SU-DHL-6 (cell line): Measurements from ENCODE around the gene WDR45.

Source experiments
- H2AFZ ChIP-seq: fragments of 200-600 bp; sonication (generic); 2 replicates; pipeline ENCODE4 v1.6.1; 2014; ENCODE audit warnings: low read depth, mild to moderate bottlenecking, moderate library complexity, mixed read lengths, antibody characterized with exemption, low read length; ENCODE audit not compliant: severe bottlenecking
- H3F3A ChIP-seq: fragments of 200-600 bp; shearing (Covaris generic); 2 replicates; pipeline ENCODE4 v1.6.0; 2016; ENCODE audit warnings: antibody characterized with exemption, mild to moderate bottlenecking; ENCODE audit not compliant: insufficient read depth
- H3K27ac ChIP-seq: fragments of 200-600 bp; sonication (generic); 2 replicates; pipeline ENCODE4 v1.5.1; 2016; ENCODE audit warnings: low read depth, mild to moderate bottlenecking, low read length, moderate library complexity, mixed read lengths
- H3K27me3 ChIP-seq: fragments of 200-600 bp; sonication (generic), shearing (Covaris generic); 2 replicates; pipeline ENCODE4 v1.6.0; 2014; ENCODE audit warnings: mild to moderate bottlenecking, low read length
- H3K36me3 ChIP-seq: fragments of 200-600 bp; sonication (generic); 2 replicates; pipeline ENCODE4 v1.6.1; 2014; ENCODE audit warnings: mild to moderate bottlenecking, low read length, mixed read lengths
- H3K4me2 ChIP-seq: fragments of 300-600, 200-600 bp; shearing (Covaris generic), sonication (generic); 2 replicates; pipeline ENCODE4 v1.6.0; 2014; ENCODE audit warnings: low read length, low read depth, mild to moderate bottlenecking; ENCODE audit not compliant: poor library complexity, severe bottlenecking
- H3K4me3 ChIP-seq: fragments of 200-600 bp; sonication (generic); 2 replicates; pipeline ENCODE4 v1.5.1; 2014; ENCODE audit warnings: antibody characterized with exemption, low read length, mild to moderate bottlenecking, mixed read lengths; ENCODE audit not compliant: insufficient read depth, poor library complexity, severe bottlenecking
- H3K79me2 ChIP-seq: fragments of 200-600 bp; sonication (generic); 2 replicates; pipeline ENCODE4 v1.6.1; 2014; ENCODE audit warnings: mild to moderate bottlenecking, low read length, moderate library complexity; ENCODE audit not compliant: insufficient read depth
- H3K9ac ChIP-seq: fragments of 200-600 bp; sonication (generic); 2 replicates; pipeline ENCODE4 v1.7.0; 2014; ENCODE audit warnings: mild to moderate bottlenecking, low read length
- H3K9me2 ChIP-seq: fragments of 200-600 bp; sonication (generic); replicated peaks from 2 replicates; pipeline ENCODE4 v1.6.1; 2014; ENCODE audit warnings: low read length; ENCODE audit not compliant: insufficient read depth
- H3K9me3 ChIP-seq: fragments of 200-600 bp; sonication (generic); 2 replicates; pipeline ENCODE4 v1.6.1; 2014; ENCODE audit warnings: low read length, mixed read lengths; ENCODE audit not compliant: insufficient read depth
- H4K20me1 ChIP-seq: fragments of 200-600 bp; sonication (generic); 2 replicates; pipeline ENCODE4 v1.6.1; 2014; ENCODE audit warnings: low read depth, mild to moderate bottlenecking, antibody characterized with exemption, low read length, moderate library complexity, mixed read lengths
- EZH2phosphoT487 ChIP-seq: fragments of 200-600 bp; sonication (generic), shearing (Covaris generic); conservative IDR thresholded peaks from 2 replicates; pipeline ENCODE4 v1.6.1; 2018; ENCODE audit warnings: mild to moderate bottlenecking, antibody characterized with exemption, low read length, moderate library complexity, mixed read lengths
- TF ChIP-seq, protein P1 (sequence below): fragments of 200-600 bp; sonication (generic); IDR thresholded peaks from one replicate; pipeline ENCODE4 v1.5.1; 2017; ENCODE audit warnings: antibody characterized with exemption, mild to moderate bottlenecking, low read length, moderate library complexity; ENCODE audit not compliant: insufficient read depth, poor library complexity, severe bottlenecking

WDR45 gene

DNA sequence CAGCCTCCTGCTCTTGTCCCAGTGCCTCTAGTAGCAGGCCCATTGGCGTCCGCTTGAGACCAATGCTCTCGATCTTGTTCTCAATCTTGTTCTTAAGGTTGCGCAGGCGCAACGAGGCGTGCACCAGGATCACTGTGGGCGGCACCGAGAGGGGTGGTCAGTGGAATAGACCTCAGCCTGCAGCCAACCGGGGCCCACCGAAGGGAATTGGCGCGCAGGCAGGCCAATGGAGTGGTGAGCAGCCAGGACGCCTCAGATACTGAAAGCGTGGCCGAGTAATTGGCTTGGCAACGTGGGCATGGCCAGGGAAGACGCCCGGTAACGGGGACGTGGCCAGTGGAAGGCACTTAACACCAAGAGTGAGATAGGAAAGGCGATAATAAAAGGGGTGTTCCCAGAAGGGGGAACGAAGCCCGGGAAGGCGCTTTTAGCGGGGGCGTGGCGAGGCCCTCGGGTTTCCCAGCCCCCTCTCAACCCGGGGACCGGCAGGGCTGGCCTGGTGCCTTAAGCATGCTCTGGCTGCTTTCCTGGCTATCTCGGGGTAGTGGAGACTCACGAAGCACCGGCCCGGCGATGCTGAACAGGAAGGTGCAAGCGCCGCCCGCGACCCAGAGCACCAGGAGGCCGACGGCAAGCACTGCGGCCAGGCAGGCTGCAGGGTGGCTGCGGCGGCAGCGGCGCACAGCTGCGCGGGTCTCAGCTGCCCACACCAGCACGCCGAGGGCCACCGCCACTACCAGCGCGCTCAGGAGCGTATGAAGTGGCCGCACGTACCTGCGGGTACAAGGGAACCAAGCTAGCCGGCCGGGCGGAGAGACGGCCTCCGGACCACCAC is 7.6 kb downstream of the WDR45 start:
- H3K79me2 ChIP-seq: peaks cover 11% of the 10 kb centered on the region; the same call in 1 of the 2 replicates
- H2AFZ ChIP-seq: no peak overlapping the region
- no peaks in the 10 kb centered on the region for H3K9me2 ChIP-seq
- H3K27me3 ChIP-seq: no peaks in the 10 kb centered on the region
- no peaks in the 10 kb centered on the region for H4K20me1 ChIP-seq
- no peaks in the 10 kb centered on the region for H3K9me3 ChIP-seq
- H3K27ac ChIP-seq: no peak overlapping the region
- no peak overlapping the region for H3K9ac ChIP-seq
- TF ChIP-seq, protein P1, sequence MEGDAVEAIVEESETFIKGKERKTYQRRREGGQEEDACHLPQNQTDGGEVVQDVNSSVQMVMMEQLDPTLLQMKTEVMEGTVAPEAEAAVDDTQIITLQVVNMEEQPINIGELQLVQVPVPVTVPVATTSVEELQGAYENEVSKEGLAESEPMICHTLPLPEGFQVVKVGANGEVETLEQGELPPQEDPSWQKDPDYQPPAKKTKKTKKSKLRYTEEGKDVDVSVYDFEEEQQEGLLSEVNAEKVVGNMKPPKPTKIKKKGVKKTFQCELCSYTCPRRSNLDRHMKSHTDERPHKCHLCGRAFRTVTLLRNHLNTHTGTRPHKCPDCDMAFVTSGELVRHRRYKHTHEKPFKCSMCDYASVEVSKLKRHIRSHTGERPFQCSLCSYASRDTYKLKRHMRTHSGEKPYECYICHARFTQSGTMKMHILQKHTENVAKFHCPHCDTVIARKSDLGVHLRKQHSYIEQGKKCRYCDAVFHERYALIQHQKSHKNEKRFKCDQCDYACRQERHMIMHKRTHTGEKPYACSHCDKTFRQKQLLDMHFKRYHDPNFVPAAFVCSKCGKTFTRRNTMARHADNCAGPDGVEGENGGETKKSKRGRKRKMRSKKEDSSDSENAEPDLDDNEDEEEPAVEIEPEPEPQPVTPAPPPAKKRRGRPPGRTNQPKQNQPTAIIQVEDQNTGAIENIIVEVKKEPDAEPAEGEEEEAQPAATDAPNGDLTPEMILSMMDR: no peak
- no peak for TF ChIP-seq EZH2phosphoT487
- no peaks in the 10 kb centered on the region for H3F3A ChIP-seq
- no peaks in the 10 kb centered on the region for H3K36me3 ChIP-seq
- H3K4me3 ChIP-seq: no peak overlapping the region
- H3K4me2 ChIP-seq: no peak overlapping the region

GRCh38 chrX:49070988-49071387 is 8.7 kb downstream of the WDR45 start:
- no peaks in the 10 kb centered on the region for H3K27me3 ChIP-seq
- no peaks in the 10 kb centered on the region for H3K36me3 ChIP-seq
- no peak for TF ChIP-seq EZH2phosphoT487
- TF ChIP-seq, protein P1: no peak
- no peaks in the 10 kb centered on the region for H3K9me3 ChIP-seq
- no peaks in the 10 kb centered on the region for H3K9me2 ChIP-seq
- no peak overlapping the region for H3K27ac ChIP-seq
- no peak overlapping the region for H3K4me2 ChIP-seq
- no peaks in the 10 kb centered on the region; the same call in 1 of the 2 replicates for H3F3A ChIP-seq
- no peak overlapping the region for H3K4me3 ChIP-seq
- H4K20me1 ChIP-seq: no peaks in the 10 kb centered on the region
- H3K79me2 ChIP-seq: peaks cover 11% of the 10 kb centered on the region; the same call in 1 of the 2 replicates
- no peak overlapping the region for H3K9ac ChIP-seq
- no peak overlapping the region for H2AFZ ChIP-seq

DNA sequence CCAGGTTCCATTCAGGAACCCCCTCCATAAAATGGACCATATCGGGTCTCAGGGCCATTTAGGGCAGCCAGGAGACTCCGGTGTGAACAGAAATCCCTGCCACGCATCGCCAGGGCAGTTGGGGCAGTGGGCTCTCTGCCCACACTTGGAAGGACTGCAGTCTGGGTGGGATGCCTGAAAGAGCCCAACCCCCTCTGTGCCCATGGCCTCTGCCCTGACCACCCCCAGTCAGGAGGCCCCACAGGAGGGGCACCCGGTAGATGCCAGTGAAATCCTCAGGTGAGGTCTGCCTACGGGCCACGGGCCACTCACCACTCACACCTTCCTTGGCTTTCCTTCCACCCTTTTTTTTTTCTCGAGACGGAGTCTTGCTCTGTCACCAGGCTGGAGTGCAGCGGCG is 10.6 kb downstream of the WDR45 start:
- no peaks in the 10 kb centered on the region for H3K27me3 ChIP-seq
- H3K9me2 ChIP-seq: no peaks in the 10 kb centered on the region
- no peaks in the 10 kb centered on the region; the same call in 1 of the 2 replicates for H3F3A ChIP-seq
- no peak overlapping the region for H3K27ac ChIP-seq
- H3K9ac ChIP-seq: no peak overlapping the region
- no peak overlapping the region for H2AFZ ChIP-seq
- no peaks in the 10 kb centered on the region for H3K36me3 ChIP-seq
- TF ChIP-seq, protein P1: no peak
- no peak for TF ChIP-seq EZH2phosphoT487
- no peaks in the 10 kb centered on the region for H3K9me3 ChIP-seq
- peaks cover 11% of the 10 kb centered on the region; the same call in 1 of the 2 replicates for H3K79me2 ChIP-seq
- H3K4me3 ChIP-seq: no peak overlapping the region
- H4K20me1 ChIP-seq: no peaks in the 10 kb centered on the region
- H3K4me2 ChIP-seq: no peak overlapping the region
